Putamen (tissue), 1 donor: ENCODE results near the gene ZCWPW1.
A peak's percentile ranks its signal among the peaks of the same experiment; 100 is the strongest.
"Not testable (repeated sequence)": the region's sequence is repeated elsewhere in the genome, so short reads cannot be mapped to it uniquely, and the experiment has no call there.

ENCODE experiments used
- DNase-seq: peaks from one replicate; pipeline ENCODE4 v3.0.0-alpha.2; 2016; ENCODE audit warnings: low spot score

Gene ZCWPW1

GRCh38 chr7:100372256-100372655 lies 56.2 kb downstream of the ZCWPW1 start:
- DNase-seq: no peak

DNA sequence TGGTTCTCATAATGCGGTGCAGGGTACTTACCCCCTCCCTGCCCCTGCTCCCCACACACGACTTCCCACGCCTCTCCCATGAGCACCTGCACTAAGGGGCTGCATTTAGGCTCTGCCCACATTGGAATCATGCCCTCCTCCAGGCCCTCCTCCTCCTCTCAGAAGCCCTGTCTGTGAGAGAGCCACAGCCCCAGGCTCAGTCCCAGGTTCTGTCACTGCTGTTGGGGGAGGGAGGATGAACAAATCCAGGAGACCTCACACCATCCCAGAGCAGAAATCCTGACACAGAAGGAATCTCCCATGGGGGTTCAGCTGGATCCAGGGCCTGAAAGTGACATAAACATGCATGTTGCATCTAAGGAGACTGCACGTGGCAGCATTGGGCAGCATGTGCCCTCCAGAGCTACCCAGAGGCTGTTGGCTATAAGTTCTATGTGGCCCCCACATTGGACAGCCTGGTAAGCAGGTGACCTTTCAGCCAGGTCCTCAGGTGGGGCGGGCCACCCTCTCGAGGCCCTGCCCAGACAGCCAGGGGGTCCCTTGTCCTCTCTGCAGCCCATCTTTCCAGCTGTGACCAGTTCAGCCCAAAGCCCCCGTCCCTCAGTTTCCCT lies 56.8 kb downstream of the ZCWPW1 start:
- no peak for DNase-seq

GRCh38 chr7:100370746-100371145 lies 57.8 kb downstream of the ZCWPW1 start:
- DNase-seq: no peak

GRCh38 chr7:100370303-100370702 lies 58.2 kb downstream of the ZCWPW1 start:
- DNase-seq: no peak

- peak; percentile 42 for DNase-seq
Observed at GRCh38 chr7:100369105-100369504, 59.4 kb downstream of the ZCWPW1 start.

- DNase-seq: no peak
Observed at GRCh38 chr7:100367676-100368613, 60.6 kb downstream of the ZCWPW1 start.

DNA sequence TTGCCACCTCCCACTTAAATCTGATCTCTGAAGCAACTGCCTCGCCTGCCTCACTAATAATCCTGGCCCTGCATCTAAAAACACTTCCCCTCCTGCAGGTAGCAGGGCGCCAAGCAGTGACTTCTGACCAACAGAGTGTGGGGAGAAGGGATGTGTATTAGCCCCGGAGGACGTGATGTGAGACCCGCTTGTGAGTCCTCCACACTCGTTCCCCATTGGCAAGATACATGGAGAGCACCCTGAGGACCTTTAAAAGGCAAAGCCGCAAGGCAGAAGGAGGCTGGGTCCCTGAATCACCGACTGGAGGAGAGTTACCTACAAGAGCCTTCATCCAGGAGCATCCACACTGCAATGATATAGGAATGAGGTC lies 61.3 kb downstream of the ZCWPW1 start:
- no peak for DNase-seq

- DNase-seq: no peak
Observed at GRCh38 chr7:100366411-100367250, 61.9 kb downstream of the ZCWPW1 start.

DNA sequence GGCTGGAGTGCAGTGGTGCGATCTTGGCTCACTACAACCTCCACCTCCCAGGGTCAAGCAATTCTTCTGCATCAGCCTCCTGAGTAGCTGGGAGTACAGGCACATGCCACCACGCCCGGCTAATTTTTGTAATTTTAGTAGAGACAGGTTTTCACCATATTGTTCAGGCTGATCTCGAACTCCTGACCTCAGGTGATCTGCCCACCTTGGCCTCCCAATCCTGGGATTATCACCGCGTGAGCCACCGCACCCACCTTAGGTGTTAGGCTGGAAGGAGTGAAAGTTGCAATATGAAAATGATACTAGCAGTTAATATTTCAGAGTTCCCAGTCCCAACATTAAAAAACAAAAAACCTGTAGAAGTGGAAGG lies 62.5 kb downstream of the ZCWPW1 start:
- DNase-seq: not testable (repeated sequence)

GRCh38 chr7:100364480-100364879 lies 64.0 kb downstream of the ZCWPW1 start:
- DNase-seq: no peak

DNA sequence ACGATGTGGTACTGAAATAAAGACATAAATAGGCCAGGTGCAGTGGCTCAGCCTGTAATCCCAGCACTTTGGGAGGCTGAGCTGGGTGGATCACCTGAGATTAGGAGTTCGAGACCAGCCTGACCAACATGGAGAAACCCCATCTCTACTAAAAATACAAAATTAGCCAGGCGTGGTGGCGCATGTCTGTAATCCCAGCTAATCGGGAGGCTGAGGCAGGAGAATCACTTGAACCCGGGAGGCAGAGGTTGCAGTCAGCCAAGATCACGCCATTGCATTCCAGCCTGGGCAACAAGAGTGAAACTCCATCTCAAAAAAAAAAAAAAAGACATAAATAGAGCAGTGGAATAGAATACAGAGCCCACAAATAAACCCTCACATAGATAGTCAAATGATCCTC lies 64.7 kb downstream of the ZCWPW1 start:
- DNase-seq: not testable (repeated sequence)

- DNase-seq: no peak
Observed at GRCh38 chr7:100363098-100363497, 65.4 kb downstream of the ZCWPW1 start.

- DNase-seq: no peak
Observed at GRCh38 chr7:100360135-100360854, 68.2 kb downstream of the ZCWPW1 start.

- DNase-seq: no peak
Observed at GRCh38 chr7:100358857-100359212, 69.7 kb downstream of the ZCWPW1 start.

DNA sequence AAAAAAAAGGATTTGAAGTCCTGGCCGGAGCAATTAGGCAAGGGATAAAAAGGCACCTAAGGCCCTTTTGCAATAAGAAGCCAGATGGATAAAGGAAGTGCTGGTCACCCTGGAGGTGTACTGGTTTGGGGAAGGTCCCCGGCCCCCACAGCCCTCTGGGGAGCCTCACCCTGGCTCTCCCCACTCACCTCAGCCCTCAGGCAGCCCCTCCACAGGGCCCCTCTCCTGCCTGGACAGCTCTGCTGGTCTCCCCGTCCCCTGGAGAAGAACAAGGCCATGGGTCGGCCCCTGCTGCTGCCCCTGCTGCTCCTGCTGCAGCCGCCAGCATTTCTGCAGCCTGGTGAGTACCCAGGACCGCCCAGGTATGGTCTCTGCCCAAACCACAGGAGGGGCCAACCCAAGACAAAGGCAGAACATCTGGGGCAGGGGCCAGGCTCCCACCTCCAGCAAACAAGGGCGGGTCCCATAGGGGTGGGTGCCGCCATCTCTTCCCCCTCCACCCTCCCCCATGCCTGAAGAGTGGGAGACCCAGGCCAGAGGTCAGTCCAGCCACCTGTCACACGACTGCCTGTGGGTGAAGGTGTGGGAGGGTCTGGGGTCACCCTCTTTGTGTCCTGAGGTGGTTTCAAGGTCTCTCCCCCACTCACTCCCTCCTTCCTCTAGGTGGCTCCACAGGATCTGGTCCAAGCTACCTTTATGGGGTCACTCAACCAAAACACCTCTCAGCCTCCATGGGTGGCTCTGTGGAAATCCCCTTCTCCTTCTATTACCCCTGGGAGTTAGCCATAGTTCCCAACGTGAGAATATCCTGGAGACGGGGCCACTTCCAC lies 70.3 kb downstream of the ZCWPW1 start, which contains the start of gene PILRB:
PILRB (plus strand) TSS at position 91 of the 830 bp plus-strand sequence; CDS start at position 277, 186 bp downstream.
- no peak for DNase-seq

- DNase-seq: no peak
Observed at GRCh38 chr7:100357131-100357561, 71.4 kb downstream of the ZCWPW1 start.

- DNase-seq: no peak
Observed at GRCh38 chr7:100356416-100357068, 72.0 kb downstream of the ZCWPW1 start.

DNA sequence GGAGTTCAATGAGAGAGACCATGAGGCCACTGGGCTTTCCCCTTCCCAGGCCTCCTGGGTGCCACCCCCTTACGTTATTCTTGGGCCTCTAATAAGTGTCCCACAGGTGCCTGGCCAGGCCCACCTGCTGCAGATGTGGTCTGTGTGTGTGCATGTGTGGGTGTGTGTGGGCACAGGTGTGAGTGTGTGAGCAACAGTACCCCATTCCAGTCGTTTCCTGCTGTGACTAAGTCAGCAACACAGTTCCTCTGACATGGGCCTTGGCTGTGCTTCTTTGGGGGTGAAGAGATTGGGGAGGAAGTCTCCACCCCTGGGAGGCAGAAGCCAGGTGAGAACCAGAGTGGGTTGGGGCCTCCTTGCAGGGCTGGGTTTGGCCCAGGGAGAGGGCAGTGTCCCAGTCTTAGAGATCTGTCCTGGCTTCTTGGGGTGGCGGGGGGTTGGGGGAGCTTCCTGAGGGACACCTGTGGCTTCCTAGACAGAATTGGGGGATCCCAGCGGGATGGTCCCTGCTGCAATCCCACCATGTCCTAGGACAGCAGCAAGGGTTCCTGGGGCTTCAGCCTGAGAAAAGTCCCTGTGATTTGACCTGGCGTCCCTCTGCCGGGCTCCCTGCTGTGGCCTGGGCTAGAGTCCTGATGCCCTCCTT lies 74.7 kb downstream of the ZCWPW1 start:
- DNase-seq: no peak

DNA sequence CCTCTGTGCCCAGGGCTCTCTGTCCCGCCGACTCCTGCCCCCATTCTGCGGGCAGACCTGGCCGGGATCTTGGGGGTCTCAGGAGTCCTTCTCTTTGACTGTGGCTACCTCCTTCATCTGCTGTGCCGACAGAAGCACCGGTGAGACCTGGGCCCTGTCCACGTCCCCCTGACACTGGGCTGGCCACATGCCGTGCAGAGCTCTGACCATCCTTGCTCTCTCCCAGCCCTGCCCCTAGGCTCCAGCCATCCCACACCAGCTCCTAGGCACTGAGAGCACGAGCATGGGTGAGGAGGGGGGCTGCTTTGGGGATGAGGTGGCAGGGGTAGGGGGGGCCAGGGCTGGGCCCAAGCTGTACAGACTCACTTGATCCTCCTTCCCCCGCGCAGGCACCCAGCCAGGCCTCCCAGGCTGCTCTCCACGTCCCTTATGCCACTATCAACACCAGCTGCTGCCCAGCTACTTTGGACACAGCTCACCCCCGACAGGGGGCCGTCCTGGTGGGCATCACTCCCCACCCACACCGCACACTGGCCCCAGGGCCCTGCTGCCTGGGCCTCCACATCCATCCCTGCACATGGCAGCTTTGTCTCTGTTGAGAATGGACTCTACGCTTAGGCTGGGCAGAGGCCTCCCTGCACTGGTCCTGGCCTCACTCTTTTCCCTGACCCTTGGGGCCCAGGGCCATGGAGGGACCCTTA lies 75.4 kb downstream of the ZCWPW1 start:
- DNase-seq: no peak
